ENCODE data around the gene PCP2. TPM values are rescaled to one million over a fixed set of nuclear protein-coding genes. Genes with fewer than 3 reads are reported as not detected.

Gene PCP2
- polyA plus RNA-seq, 4 donors: 0.63 to 7.3 (median 2.3) TPM

- Histone ChIP-seq H3K4me3 (ENCODE audit: low read depth in 1 of 3, low read length in 3 of 3) (no peak overlapping the region), H3K36me3 (ENCODE audit: control insufficient read depth in 3 of 3, insufficient read depth in 2 of 3, low read depth in 1 of 3, low read length in 3 of 3) (peaks cover 25 to 95% (median 25%) of the 10 kb centered on the region in 3 donors), H3K27me3 (ENCODE audit: control insufficient read depth in 3 of 3, insufficient read depth in 3 of 3, low read length in 3 of 3) (no peaks in the 10 kb centered on the region), H3K4me1 (ENCODE audit: control insufficient read depth in 3 of 3, insufficient read depth in 2 of 3, low read depth in 1 of 3, low read length in 2 of 3) (peaks cover 0 to 8% (median 3%) of the 10 kb centered on the region in 3 donors), H3K9me3 (ENCODE audit: control insufficient read depth in 2 of 2, insufficient read depth in 1 of 2, low read depth in 1 of 2, low read length in 1 of 2) (no peaks in the 10 kb centered on the region), H3K27ac (ENCODE audit: low read depth in 1 of 3, low read length in 2 of 3) (no peak overlapping the region)
- DNase-seq (no peak), FAIRE-seq (no peak)
- 94% methylated on average over 51 to 57 of the region's 57 CpGs for WGBS, 3 donors
Measured at GRCh38 chr19:7620442-7621412, 12.8 kb downstream of the PCP2 start.

DNA sequence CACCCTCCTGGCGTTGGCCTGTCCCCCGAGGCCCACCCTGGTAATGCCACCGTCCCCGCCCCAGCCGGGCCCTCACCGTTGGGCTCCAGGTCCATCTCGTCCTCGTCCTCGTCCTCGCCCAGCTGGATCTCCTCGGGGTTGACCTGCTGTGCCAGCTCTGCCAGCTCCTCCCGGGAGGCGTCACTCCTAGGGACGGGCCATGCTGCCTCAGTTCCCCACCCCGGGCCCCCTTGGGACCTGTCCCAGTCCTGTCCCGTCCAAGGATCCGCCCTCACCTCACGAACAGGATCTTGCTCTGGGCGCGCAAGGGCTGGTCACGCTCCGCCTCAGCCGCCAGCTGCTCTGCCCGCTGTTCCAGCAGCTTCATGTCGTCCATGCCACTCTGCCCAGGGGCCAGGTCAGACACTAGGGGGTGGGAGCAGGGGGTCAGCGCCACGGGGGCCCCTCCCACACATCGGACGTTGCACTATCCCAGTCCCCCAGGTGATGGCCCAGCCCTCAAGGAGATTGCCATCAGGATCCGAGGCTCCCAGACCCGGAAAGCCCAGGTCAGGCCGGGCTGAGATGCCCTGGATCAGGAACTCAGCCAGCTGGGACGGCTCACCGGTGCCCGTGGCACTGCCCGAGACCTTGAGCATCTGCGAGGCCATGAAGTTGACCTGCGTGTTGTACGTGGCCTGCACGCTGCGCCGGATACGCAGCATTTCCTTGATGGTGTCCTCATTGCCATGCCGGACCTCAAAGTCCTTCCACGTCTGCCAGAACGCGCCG is 13.7 kb downstream of the PCP2 start:
- peak overlapping the region in 2 of 3 donors; percentile 56 to 76 for H3K27ac ChIP-seq (ENCODE audit: low read depth in 1 of 3, low read length in 2 of 3)
- H3K4me1 ChIP-seq (ENCODE audit: control insufficient read depth in 3 of 3, insufficient read depth in 2 of 3, low read depth in 1 of 3, low read length in 2 of 3): peaks cover 0 to 8% (median 3%) of the 10 kb centered on the region in 3 donors
- FAIRE-seq (no peak), DNase-seq (no peak)
- WGBS, 3 donors: 68 to 87% (median 79%) methylated on average over 39 to 48 of the region's 48 CpGs
- H3K36me3 ChIP-seq (ENCODE audit: control insufficient read depth in 3 of 3, insufficient read depth in 2 of 3, low read depth in 1 of 3, low read length in 3 of 3): peaks cover 25 to 92% (median 30%) of the 10 kb centered on the region in 3 donors
- H3K27me3 ChIP-seq (ENCODE audit: control insufficient read depth in 3 of 3, insufficient read depth in 3 of 3, low read length in 3 of 3): no peaks in the 10 kb centered on the region
- H3K4me3 ChIP-seq (ENCODE audit: low read depth in 1 of 3, low read length in 3 of 3): no peak overlapping the region
- H3K9me3 ChIP-seq (ENCODE audit: control insufficient read depth in 2 of 2, insufficient read depth in 1 of 2, low read depth in 1 of 2, low read length in 1 of 2): no peaks in the 10 kb centered on the region

DNA sequence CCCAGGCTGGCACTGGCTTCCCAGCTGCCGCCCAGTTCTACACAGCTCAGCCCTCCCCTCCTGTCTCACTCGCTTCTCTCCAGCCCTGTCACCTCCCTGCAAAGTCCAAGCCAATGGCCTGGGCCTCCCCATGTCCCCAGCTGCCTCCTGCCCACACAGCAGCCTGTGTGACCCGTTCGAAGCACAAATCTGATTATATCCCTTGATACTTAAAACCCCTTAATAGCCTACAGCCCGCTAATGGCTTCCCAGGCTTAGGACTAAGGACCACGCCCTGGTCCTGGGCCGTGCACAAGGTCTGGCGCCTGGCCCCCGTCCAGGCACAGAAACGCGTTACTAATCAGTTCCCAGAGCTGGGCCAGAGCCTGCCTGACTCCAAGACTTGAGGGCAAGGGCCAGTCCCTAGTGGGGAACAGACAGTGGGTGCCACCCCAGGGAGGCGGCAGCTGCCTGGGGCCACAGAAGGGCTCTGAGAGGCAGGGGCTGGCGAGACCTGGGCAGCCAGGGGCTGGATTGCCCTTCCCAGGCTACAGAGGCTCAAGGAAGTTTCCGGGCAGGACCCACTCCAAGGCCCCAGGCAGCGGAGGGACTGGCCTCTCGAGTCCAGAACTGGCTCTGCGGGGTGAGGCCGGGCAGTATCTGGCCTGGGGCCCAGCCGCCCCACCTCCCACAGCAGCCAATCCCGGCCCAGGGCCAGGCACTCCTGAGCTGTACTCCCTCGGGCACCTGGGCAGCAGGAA is 14.6 kb downstream of the PCP2 start:
- DNase-seq: peak; percentile 42 to 94
- WGBS, 3 donors: 14 to 64% (median 38%) methylated on average over 19 to 21 of the region's 21 CpGs
- peaks cover 0 to 8% (median 3%) of the 10 kb centered on the region in 3 donors for H3K4me1 ChIP-seq (ENCODE audit: control insufficient read depth in 3 of 3, insufficient read depth in 2 of 3, low read depth in 1 of 3, low read length in 2 of 3)
- no peaks in the 10 kb centered on the region for H3K9me3 ChIP-seq (ENCODE audit: control insufficient read depth in 2 of 2, insufficient read depth in 1 of 2, low read depth in 1 of 2, low read length in 1 of 2)
- FAIRE-seq: no peak
- no peaks in the 10 kb centered on the region for H3K27me3 ChIP-seq (ENCODE audit: control insufficient read depth in 3 of 3, insufficient read depth in 3 of 3, low read length in 3 of 3)
- H3K36me3 ChIP-seq (ENCODE audit: control insufficient read depth in 3 of 3, insufficient read depth in 2 of 3, low read depth in 1 of 3, low read length in 3 of 3): peaks cover 25 to 89% (median 25%) of the 10 kb centered on the region in 3 donors
- no peak overlapping the region for H3K4me3 ChIP-seq (ENCODE audit: low read depth in 1 of 3, low read length in 3 of 3)
- H3K27ac ChIP-seq (ENCODE audit: low read depth in 1 of 3, low read length in 2 of 3): peak overlapping the region in 2 of 3 donors; percentile 76 to 85

GRCh38 chr19:7618348-7618747 is 15.2 kb downstream of the PCP2 start:
- H3K36me3 ChIP-seq (ENCODE audit: control insufficient read depth in 3 of 3, insufficient read depth in 2 of 3, low read depth in 1 of 3, low read length in 3 of 3): peaks cover 24 to 89% (median 25%) of the 10 kb centered on the region in 3 donors
- peak overlapping the region in 2 of 3 donors; percentile 76 to 85 for H3K27ac ChIP-seq (ENCODE audit: low read depth in 1 of 3, low read length in 2 of 3)
- FAIRE-seq: no peak
- no peaks in the 10 kb centered on the region for H3K27me3 ChIP-seq (ENCODE audit: control insufficient read depth in 3 of 3, insufficient read depth in 3 of 3, low read length in 3 of 3)
- WGBS, 3 donors: 63 to 77% (median 66%) methylated on average over 4 of the region's 4 CpGs
- no peaks in the 10 kb centered on the region for H3K9me3 ChIP-seq (ENCODE audit: control insufficient read depth in 2 of 2, insufficient read depth in 1 of 2, low read depth in 1 of 2, low read length in 1 of 2)
- no peak for DNase-seq
- no peak overlapping the region for H3K4me3 ChIP-seq (ENCODE audit: low read depth in 1 of 3, low read length in 3 of 3)
- peaks cover 0 to 8% (median 3%) of the 10 kb centered on the region in 3 donors for H3K4me1 ChIP-seq (ENCODE audit: control insufficient read depth in 3 of 3, insufficient read depth in 2 of 3, low read depth in 1 of 3, low read length in 2 of 3)

DNA sequence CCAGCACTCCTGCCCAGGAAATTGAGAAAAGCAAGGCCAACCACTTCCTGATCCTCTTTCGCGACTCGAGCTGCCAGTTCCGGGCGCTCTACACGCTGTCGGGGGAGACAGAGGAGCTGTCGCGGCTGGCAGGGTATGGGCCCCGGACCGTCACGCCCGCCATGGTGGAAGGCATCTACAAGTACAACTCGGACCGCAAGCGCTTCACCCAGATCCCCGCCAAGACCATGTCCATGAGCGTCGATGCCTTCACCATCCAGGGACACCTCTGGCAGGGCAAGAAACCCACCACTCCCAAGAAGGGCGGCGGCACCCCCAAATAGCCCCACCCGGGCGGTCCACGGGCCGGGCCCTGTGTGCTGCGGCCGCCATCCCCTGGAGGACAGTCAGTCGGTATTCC is 15.8 kb downstream of the PCP2 start:
- FAIRE-seq (no peak), DNase-seq (no peak)
- Histone ChIP-seq H3K27me3 (ENCODE audit: control insufficient read depth in 3 of 3, insufficient read depth in 3 of 3, low read length in 3 of 3) (no peaks in the 10 kb centered on the region), H3K9me3 (ENCODE audit: control insufficient read depth in 2 of 2, insufficient read depth in 1 of 2, low read depth in 1 of 2, low read length in 1 of 2) (no peaks in the 10 kb centered on the region), H3K36me3 (ENCODE audit: control insufficient read depth in 3 of 3, insufficient read depth in 2 of 3, low read depth in 1 of 3, low read length in 3 of 3) (peaks cover 19 to 87% (median 25%) of the 10 kb centered on the region in 3 donors), H3K27ac (ENCODE audit: low read depth in 1 of 3, low read length in 2 of 3) (no peak overlapping the region), H3K4me1 (ENCODE audit: control insufficient read depth in 3 of 3, insufficient read depth in 2 of 3, low read depth in 1 of 3, low read length in 2 of 3) (peaks cover 0 to 8% (median 3%) of the 10 kb centered on the region in 3 donors), H3K4me3 (ENCODE audit: low read depth in 1 of 3, low read length in 3 of 3) (no peak overlapping the region)
- WGBS, 3 donors: 88 to 90% (median 89%) methylated on average over 28 of the region's 28 CpGs

GRCh38 chr19:7617172-7617571 is 16.3 kb downstream of the PCP2 start:
- Histone ChIP-seq H3K4me3 (ENCODE audit: low read depth in 1 of 3, low read length in 3 of 3) (no peak overlapping the region), H3K36me3 (ENCODE audit: control insufficient read depth in 3 of 3, insufficient read depth in 2 of 3, low read depth in 1 of 3, low read length in 3 of 3) (peaks cover 19 to 87% (median 24%) of the 10 kb centered on the region in 3 donors), H3K4me1 (ENCODE audit: control insufficient read depth in 3 of 3, insufficient read depth in 2 of 3, low read depth in 1 of 3, low read length in 2 of 3) (peaks cover 0 to 8% (median 3%) of the 10 kb centered on the region in 3 donors), H3K9me3 (ENCODE audit: control insufficient read depth in 2 of 2, insufficient read depth in 1 of 2, low read depth in 1 of 2, low read length in 1 of 2) (no peaks in the 10 kb centered on the region), H3K27me3 (ENCODE audit: control insufficient read depth in 3 of 3, insufficient read depth in 3 of 3, low read length in 3 of 3) (no peaks in the 10 kb centered on the region), H3K27ac (ENCODE audit: low read depth in 1 of 3, low read length in 2 of 3) (no peak overlapping the region)
- 89 to 94% (median 91%) methylated on average over 12 of the region's 12 CpGs for WGBS, 3 donors
- DNase-seq (no peak), FAIRE-seq (no peak)

DNA sequence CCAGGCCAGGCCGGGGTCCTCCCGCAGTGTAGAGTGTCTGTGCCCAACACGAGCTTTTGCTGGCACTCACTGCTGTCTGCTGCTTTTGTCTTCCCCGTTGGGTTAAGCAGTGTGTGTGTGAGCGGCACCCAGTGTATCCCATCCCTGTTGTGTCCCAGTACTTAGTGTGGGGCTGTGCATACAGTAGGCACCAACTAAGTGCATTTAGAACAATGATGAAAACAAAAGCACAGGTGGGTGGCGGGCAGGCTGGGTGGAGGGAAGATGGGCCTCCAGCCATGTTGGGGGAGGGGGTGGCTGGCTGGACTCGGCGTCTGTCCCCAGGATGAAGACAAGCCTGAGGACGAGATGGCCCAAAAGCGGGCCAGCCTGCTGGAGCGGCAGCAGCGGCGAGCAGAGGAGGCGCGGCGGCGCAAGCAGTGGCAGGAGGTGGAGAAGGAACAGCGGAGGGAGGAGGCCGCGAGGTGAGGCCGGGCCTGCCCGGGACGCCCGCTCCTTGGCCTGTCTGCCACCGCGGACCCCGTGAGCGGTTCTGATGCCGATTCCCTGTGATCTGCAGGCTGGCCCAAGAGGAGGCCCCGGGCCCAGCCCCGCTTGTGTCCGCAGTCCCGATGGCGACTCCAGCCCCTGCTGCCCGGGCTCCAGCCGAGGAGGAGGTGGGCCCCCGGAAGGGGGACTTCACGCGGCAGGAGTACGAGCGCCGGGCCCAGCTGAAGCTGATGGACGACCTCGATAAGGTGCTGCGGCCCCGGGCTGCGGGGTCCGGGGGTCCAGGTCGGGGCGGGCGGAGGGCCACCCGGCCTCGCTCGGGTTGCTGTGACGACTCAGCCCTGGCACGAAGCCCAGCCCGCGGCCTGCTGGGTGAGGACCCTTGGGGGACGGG is 18.4 kb downstream of the PCP2 start:
- DNase-seq: no peak
- FAIRE-seq: no peak
- Histone ChIP-seq H3K36me3 (ENCODE audit: control insufficient read depth in 3 of 3, insufficient read depth in 2 of 3, low read depth in 1 of 3, low read length in 3 of 3) (peaks cover 9 to 87% (median 27%) of the 10 kb centered on the region in 3 donors), H3K4me3 (ENCODE audit: low read depth in 1 of 3, low read length in 3 of 3) (no peak overlapping the region), H3K27me3 (ENCODE audit: control insufficient read depth in 3 of 3, insufficient read depth in 3 of 3, low read length in 3 of 3) (no peaks in the 10 kb centered on the region), H3K4me1 (ENCODE audit: control insufficient read depth in 3 of 3, insufficient read depth in 2 of 3, low read depth in 1 of 3, low read length in 2 of 3) (peaks cover 0 to 8% (median 3%) of the 10 kb centered on the region in 3 donors), H3K9me3 (ENCODE audit: control insufficient read depth in 2 of 2, insufficient read depth in 1 of 2, low read depth in 1 of 2, low read length in 1 of 2) (no peaks in the 10 kb centered on the region), H3K27ac (ENCODE audit: low read depth in 1 of 3, low read length in 2 of 3) (no peak overlapping the region)
- 85 to 89% (median 87%) methylated on average over 48 to 59 of the region's 59 CpGs for WGBS, 3 donors

Data from small intestine (tissue), 7 donors.